Activated naive CD4-positive, alpha-beta T cell treated with anti-CD3 and anti-CD28 coated beads, Interleukin-2, amount 10 ng/mL, durations not matched to agents 7 days and 5 days (primary cell): Measurements from ENCODE around the gene NRCAM.
"Not testable (repeated sequence)": the region's sequence is repeated elsewhere in the genome, so short reads cannot be mapped to it uniquely, and the experiment has no call there.

Source experiments
- CTCF ChIA-PET: fragments of 350-600 bp; sonication (Branson Sonifier 250); formaldehyde crosslinking; loops from one replicate; lab custom pipeline; 2021; ENCODE audit warnings: antibody characterized with exemption; lab: Charles Lee
- DNase-seq: peaks from one replicate; pipeline ENCODE4 v3.0.0-alpha.2; 2020
- H3K27ac Mint-ChIP-seq: one replicate; pipeline ENCODE4 v1.8.0; 2021; ENCODE audit warnings: mild to moderate bottlenecking, moderate library complexity, mixed read lengths
- H3K27me3 Mint-ChIP-seq: one replicate; pipeline ENCODE4 v1.8.0; 2021; ENCODE audit warnings: mild to moderate bottlenecking, mixed read lengths
- H3K36me3 Mint-ChIP-seq: one replicate; pipeline ENCODE4 v1.8.0; 2021; ENCODE audit warnings: mixed read lengths
- H3K4me1 Mint-ChIP-seq: one replicate; pipeline ENCODE4 v1.8.0; 2021; ENCODE audit warnings: mixed read lengths
- H3K4me3 Mint-ChIP-seq: one replicate; pipeline ENCODE4 v1.8.0; 2021; ENCODE audit warnings: mild to moderate bottlenecking, moderate library complexity, mixed read lengths
- H3K9me3 Mint-ChIP-seq: one replicate; pipeline ENCODE4 v1.8.0; 2021; ENCODE audit warnings: mixed read lengths

NRCAM gene

DNA sequence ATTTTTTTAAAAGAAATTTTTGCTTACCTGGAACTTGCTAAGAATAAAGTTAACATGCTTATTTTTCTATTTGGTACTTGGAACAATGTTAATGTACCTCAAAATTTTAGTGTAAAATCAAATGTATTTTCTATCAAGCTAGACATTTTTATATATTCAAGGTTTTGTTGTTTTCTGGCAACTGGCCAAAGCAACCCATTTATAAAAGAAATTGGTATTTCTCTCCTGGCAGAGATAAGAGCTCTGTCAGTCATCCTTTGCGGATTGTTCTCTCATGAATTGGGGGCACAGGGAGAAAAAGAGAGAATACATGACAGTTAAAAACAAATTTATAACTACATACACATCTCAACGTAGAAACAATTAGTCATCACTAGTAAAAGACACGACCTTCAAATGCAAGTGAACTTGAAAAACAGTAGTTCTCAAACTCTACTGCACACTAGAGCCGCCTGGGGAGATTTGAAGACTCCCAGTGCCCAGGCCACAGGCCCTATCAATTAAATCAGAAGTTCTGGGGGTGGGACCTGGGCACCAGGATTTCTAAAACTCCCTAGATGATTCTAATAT lies 173.7 kb downstream of the NRCAM start:
- no peak for DNase-seq
- Mint-ChIP-seq H3K4me1 (peaks cover 3% of the 10 kb centered on the region), H3K4me3 (no peak overlapping the region), H3K27me3 (peaks cover 14% of the 10 kb centered on the region), H3K27ac (no peak overlapping the region), H3K36me3 (no peaks in the 10 kb centered on the region), H3K9me3 (no peaks in the 10 kb centered on the region)
- CTCF ChIA-PET: no interaction called here

DNA sequence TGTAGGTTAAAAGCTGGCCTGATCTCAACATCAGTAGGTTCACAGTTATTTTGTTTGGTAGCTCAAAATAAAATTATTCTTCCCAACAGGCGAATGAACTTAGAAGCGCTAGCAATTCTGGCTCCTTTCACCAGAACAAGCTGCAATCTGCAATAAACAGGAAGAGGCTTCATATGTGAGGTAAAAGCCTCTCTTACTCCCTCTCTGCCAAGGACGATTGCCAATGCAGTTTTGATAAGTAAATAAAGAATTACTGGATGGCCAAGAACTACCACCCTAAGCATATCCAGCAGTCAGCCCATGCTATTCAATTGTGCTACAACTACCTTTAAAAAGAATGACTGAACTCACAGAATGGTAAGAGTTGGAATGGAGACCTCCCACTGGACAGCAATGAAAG lies 176.1 kb downstream of the NRCAM start:
- H3K4me3 Mint-ChIP-seq: no peak overlapping the region
- CTCF ChIA-PET: no interaction called here
- peaks cover 3% of the 10 kb centered on the region for H3K4me1 Mint-ChIP-seq
- no peaks in the 10 kb centered on the region for H3K36me3 Mint-ChIP-seq
- no peak for DNase-seq
- H3K27ac Mint-ChIP-seq: no peak overlapping the region
- H3K9me3 Mint-ChIP-seq: no peaks in the 10 kb centered on the region
- H3K27me3 Mint-ChIP-seq: peaks cover 14% of the 10 kb centered on the region

DNA sequence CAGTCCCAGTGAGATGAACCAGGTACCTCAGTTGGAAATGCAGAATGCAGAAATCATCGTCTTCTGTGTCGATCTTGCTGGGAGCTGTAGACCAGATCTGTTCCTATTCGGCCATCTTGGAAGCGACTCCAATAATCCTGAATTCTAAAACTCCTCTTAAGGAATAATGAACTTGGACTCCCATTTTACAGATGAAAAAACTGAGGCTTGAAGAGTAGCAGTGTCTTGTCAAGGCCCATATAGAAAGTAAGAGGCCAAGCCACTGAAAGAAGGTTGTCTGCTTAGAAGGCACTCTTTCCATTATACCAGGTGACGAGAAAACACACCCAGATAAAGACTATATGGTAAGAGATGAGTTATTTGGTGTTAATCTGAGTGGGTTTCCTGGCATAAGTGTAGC lies 177.5 kb downstream of the NRCAM start:
- no peaks in the 10 kb centered on the region for H3K36me3 Mint-ChIP-seq
- H3K27me3 Mint-ChIP-seq: peaks cover 9% of the 10 kb centered on the region
- no peak for DNase-seq
- CTCF ChIA-PET: no interaction called here
- no peaks in the 10 kb centered on the region for H3K9me3 Mint-ChIP-seq
- H3K4me1 Mint-ChIP-seq: no peaks in the 10 kb centered on the region
- H3K27ac Mint-ChIP-seq: no peak overlapping the region
- H3K4me3 Mint-ChIP-seq: no peak overlapping the region

DNA sequence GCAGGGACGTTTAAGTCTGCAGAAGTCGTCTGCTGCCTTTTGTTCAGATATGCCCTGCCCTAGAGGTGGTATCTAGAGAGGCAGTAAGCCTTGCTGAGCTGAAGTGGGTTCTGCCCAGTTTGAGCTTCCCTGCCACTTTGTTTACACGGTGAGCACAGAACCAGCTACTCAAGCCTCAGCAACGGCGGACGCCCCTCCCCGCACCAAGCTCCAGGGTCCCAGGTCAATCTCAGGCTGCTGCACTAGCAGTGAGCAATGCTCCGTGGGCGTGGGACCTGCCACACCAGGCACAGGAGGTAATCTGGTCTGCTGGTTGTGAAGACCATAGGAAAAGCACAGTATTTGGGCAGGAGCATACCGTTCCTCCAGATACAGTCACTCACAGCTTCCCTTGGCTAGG lies 178.0 kb downstream of the NRCAM start:
- CTCF ChIA-PET: no interaction called here
- Mint-ChIP-seq H3K4me3 (no peak overlapping the region), H3K36me3 (no peaks in the 10 kb centered on the region), H3K9me3 (no peaks in the 10 kb centered on the region), H3K27me3 (peaks cover 6% of the 10 kb centered on the region), H3K4me1 (no peaks in the 10 kb centered on the region), H3K27ac (no peak overlapping the region)
- no peak for DNase-seq

DNA sequence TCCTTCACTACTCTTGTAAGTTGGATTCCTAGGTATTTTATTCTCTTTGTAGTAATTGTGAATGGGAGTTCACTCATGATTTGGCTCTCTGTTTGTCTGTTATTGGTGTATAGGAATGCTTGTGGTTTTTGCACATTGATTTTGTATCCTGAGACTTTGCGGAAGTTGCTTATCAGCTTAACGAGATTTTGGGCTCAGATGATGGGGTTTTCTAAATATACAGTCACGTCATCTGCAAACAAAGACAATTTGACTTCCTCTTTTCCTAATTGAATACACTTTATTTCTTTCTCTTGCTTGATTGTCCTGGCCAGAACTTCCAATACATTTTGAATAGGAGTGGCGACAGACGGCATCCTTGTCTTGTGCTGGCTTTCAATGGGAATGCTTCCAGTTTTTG lies 181.8 kb downstream of the NRCAM start:
- DNase-seq, H3K4me3 Mint-ChIP-seq, H3K36me3 Mint-ChIP-seq, H3K27me3 Mint-ChIP-seq, H3K27ac Mint-ChIP-seq, H3K9me3 Mint-ChIP-seq, H3K4me1 Mint-ChIP-seq, CTCF ChIA-PET: not testable (repeated sequence)

- H3K27ac Mint-ChIP-seq, H3K4me1 Mint-ChIP-seq, H3K4me3 Mint-ChIP-seq, H3K9me3 Mint-ChIP-seq, DNase-seq, H3K27me3 Mint-ChIP-seq, CTCF ChIA-PET, H3K36me3 Mint-ChIP-seq: not testable (repeated sequence)
Observed at GRCh38 chr7:108272891-108273290, 183.3 kb downstream of the NRCAM start.

DNA sequence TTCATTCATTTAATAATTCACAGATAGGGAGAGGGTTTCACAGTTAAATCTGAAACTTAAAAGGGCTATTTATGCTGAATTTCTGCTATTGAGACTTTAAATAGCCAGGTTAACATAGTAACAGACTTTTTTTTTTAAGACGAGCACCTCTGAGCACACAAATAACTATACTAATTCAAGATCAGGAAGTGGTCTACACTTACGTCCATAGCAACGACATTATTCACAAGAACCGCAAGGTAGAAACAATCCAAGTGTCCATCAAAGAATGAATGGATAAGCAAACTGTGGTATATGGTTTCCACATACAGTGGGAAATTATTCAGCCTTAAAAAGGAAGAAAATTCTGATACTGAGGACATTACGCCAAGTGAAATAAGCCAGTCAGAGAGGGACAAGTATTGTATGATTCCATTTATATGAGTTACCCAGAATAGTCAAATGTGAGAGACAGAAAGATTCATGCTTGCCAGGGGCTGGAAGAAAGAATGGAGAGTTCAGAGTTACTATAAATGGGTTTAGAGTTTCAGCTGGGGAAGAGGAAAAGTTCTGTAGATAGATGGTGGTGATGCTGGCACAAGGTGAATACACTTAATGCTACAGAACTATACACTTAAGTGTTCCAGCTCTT lies 185.7 kb downstream of the NRCAM start:
- Mint-ChIP-seq H3K4me1 (no peaks in the 10 kb centered on the region), H3K4me3 (no peak overlapping the region)
- CTCF ChIA-PET: interaction anchor here (0.7 kb wide), 1 partner anchor 45 kb away, joined by 3 read pairs; no protein-coding TSS in a partner anchor

DNA sequence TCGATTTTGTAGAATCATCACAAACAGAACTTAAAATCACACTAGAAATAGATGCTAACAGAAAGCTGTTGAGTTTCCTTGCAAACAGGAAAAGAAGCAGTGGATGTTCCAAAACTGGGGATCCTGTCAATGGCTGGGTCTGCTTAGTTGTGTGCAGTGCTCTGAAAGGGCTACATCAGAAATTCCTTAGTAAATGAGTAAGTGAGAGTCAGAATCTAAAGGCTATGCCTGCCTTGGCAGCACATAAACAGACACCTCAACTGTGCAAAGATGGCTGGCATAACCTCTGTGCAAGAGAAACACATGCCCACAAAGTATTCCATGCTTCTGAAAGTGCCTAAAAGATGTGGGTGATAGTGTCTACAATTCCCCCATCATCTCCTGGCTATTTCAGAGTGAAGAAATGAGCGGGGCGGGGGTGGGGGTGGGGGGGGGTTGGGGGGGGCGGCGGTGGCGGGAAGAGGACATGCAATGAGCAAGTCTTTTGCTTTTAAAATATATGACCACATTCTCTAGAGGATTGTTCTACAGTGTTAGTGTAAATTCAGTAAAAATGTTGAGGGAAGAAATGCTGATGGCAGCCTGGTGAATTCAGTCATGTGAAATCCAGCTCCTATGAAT lies 187.9 kb downstream of the NRCAM start:
- H3K36me3 Mint-ChIP-seq: no peaks in the 10 kb centered on the region
- H3K27me3 Mint-ChIP-seq: no peaks in the 10 kb centered on the region
- H3K9me3 Mint-ChIP-seq: no peaks in the 10 kb centered on the region
- CTCF ChIA-PET: no interaction called here
- no peak overlapping the region for H3K4me3 Mint-ChIP-seq
- no peak for DNase-seq
- H3K4me1 Mint-ChIP-seq: no peaks in the 10 kb centered on the region
- no peak overlapping the region for H3K27ac Mint-ChIP-seq

More for the DNA sequence above, 185.7 kb downstream of the NRCAM start:
- H3K27me3 Mint-ChIP-seq: no peaks in the 10 kb centered on the region
- DNase-seq: no peak
- no peaks in the 10 kb centered on the region for H3K9me3 Mint-ChIP-seq
- no peaks in the 10 kb centered on the region for H3K36me3 Mint-ChIP-seq
- H3K27ac Mint-ChIP-seq: no peak overlapping the region

GRCh38 chr7:108267615-108268014 lies 188.6 kb downstream of the NRCAM start:
- CTCF ChIA-PET: no interaction called here

DNA sequence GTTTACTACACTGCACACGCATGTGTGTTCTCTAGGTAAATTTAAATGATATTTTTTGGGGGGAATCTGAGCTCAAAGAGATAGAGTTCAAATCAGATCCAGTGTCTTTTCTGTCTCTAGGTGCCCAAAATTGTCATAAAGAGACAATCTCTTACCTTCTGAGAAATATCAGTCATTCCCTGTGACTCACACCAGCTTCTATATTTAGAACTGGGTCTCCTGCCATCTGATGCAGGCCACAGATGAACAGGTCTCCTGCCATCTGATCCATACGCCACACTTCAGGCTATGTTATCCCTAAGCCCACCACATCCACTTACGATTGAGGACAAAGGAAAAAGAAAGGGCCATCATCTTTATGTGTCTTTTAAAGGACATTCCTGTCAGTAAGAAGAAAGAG lies 189.7 kb downstream of the NRCAM start:
- no peaks in the 10 kb centered on the region for H3K36me3 Mint-ChIP-seq
- no peaks in the 10 kb centered on the region for H3K9me3 Mint-ChIP-seq
- no peak overlapping the region for H3K27ac Mint-ChIP-seq
- H3K27me3 Mint-ChIP-seq: peaks cover 5% of the 10 kb centered on the region
- H3K4me1 Mint-ChIP-seq: no peaks in the 10 kb centered on the region
- CTCF ChIA-PET: interaction anchor here (1.2 kb wide), 1 partner anchor 21 kb away, joined by 3 read pairs; no protein-coding TSS in a partner anchor
- no peak for DNase-seq
- H3K4me3 Mint-ChIP-seq: no peak overlapping the region

More at GRCh38 chr7:108267615-108268014, 188.6 kb downstream of the NRCAM start:
- no peak overlapping the region for H3K4me3 Mint-ChIP-seq
- no peaks in the 10 kb centered on the region for H3K27me3 Mint-ChIP-seq
- no peak overlapping the region for H3K27ac Mint-ChIP-seq
- no peak for DNase-seq
- no peaks in the 10 kb centered on the region for H3K9me3 Mint-ChIP-seq
- no peaks in the 10 kb centered on the region for H3K36me3 Mint-ChIP-seq
- no peaks in the 10 kb centered on the region for H3K4me1 Mint-ChIP-seq

- no peak overlapping the region for H3K27ac Mint-ChIP-seq
- DNase-seq: no peak
- no peaks in the 10 kb centered on the region for H3K36me3 Mint-ChIP-seq
- H3K27me3 Mint-ChIP-seq: peaks cover 5% of the 10 kb centered on the region
- no peaks in the 10 kb centered on the region for H3K9me3 Mint-ChIP-seq
- H3K4me3 Mint-ChIP-seq: no peak overlapping the region
- no peaks in the 10 kb centered on the region for H3K4me1 Mint-ChIP-seq
- CTCF ChIA-PET: interaction anchor here (1.2 kb wide), 1 partner anchor 21 kb away, joined by 3 read pairs; no protein-coding TSS in a partner anchor
Observed at GRCh38 chr7:108266035-108266434, 190.2 kb downstream of the NRCAM start.

- Mint-ChIP-seq H3K9me3 (no peaks in the 10 kb centered on the region), H3K27ac (no peak overlapping the region), H3K4me3 (no peak overlapping the region), H3K27me3 (peaks cover 5% of the 10 kb centered on the region), H3K36me3 (no peaks in the 10 kb centered on the region), H3K4me1 (no peaks in the 10 kb centered on the region)
- CTCF ChIA-PET: no interaction called here
- DNase-seq: no peak
Observed at GRCh38 chr7:108265007-108265406, 191.2 kb downstream of the NRCAM start.

GRCh38 chr7:108263425-108263824 lies 192.8 kb downstream of the NRCAM start:
- no peak overlapping the region for H3K27ac Mint-ChIP-seq
- H3K27me3 Mint-ChIP-seq: peaks cover 5% of the 10 kb centered on the region
- H3K9me3 Mint-ChIP-seq: no peaks in the 10 kb centered on the region
- DNase-seq: no peak
- no peak overlapping the region for H3K4me3 Mint-ChIP-seq
- CTCF ChIA-PET: no interaction called here
- H3K36me3 Mint-ChIP-seq: no peaks in the 10 kb centered on the region
- no peaks in the 10 kb centered on the region for H3K4me1 Mint-ChIP-seq

DNA sequence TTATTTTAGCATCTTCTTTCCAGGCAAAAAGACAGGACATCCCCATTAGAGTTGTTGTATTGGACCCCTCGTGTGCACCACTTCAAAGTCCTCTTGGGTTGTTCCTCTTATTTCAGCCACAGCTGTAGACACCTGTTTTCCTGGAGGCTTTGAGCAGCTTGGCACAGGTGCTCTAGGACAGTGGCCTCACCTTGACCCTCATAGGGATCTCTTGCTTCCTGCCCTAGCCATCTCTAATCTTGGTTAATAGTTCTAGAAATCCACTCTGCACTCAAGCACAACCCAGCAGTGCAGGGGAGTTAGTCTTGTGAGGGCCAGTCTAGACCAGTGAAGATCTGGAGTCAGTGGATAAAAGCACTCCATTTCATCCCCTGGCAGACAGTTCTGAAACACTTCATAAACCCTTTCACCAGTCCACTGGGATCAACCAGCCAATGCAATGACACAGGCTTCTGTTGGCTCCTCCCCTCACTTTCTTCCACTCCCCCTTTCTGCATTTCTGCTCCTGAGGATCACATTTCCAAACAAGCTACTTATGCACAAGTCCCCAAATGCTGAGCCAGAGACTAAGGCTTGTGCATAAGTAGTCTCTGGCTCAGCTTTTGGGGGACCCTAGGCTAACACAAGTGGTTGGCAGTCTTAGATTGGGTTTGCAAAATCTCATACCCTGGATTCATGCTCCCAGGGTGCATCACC lies 194.5 kb downstream of the NRCAM start:
- Mint-ChIP-seq H3K4me3 (no peak overlapping the region), H3K36me3 (no peaks in the 10 kb centered on the region), H3K9me3 (no peaks in the 10 kb centered on the region), H3K27ac (no peak overlapping the region), H3K27me3 (peaks cover 8% of the 10 kb centered on the region), H3K4me1 (no peaks in the 10 kb centered on the region)
- CTCF ChIA-PET: no interaction called here
- no peak for DNase-seq
